IPS-20b (cell line): ENCODE data around the gene EMILIN3.

Source experiments
- H3K27ac ChIP-seq: one replicate; pipeline ENCODE4 v1.5.1; 2013; ENCODE audit warnings: low read length
- H3K27me3 ChIP-seq: 2 replicates; pipeline ENCODE4 v1.6.1; 2013; ENCODE audit warnings: mild to moderate bottlenecking, low read length, inconsistent platforms; ENCODE audit not compliant: insufficient read depth
- H3K36me3 ChIP-seq: 2 replicates; pipeline ENCODE4 v1.6.1; 2013; ENCODE audit warnings: low read depth, mild to moderate bottlenecking, inconsistent platforms, low read length, moderate library complexity; ENCODE audit not compliant: insufficient read depth
- H3K4me1 ChIP-seq: 2 replicates; pipeline ENCODE4 v1.6.1; 2013; ENCODE audit warnings: mild to moderate bottlenecking, control low read depth, inconsistent platforms, low read length, moderate library complexity; ENCODE audit not compliant: insufficient read depth
- H3K4me3 ChIP-seq: 2 replicates; pipeline ENCODE4 v1.5.1; 2013; ENCODE audit warnings: mild to moderate bottlenecking, low read length, inconsistent platforms
- H3K9ac ChIP-seq: 2 replicates; pipeline ENCODE4 v1.6.1; 2013; ENCODE audit warnings: low read depth, mild to moderate bottlenecking, inconsistent platforms, low read length, moderate library complexity
- H3K9me3 ChIP-seq: 2 replicates; pipeline ENCODE4 v1.6.1; 2013; ENCODE audit warnings: mild to moderate bottlenecking, low read depth, low read length, inconsistent platforms; ENCODE audit not compliant: insufficient read depth

EMILIN3 gene

GRCh38 chr20:41360831-41361756 lies 5.5 kb downstream of the EMILIN3 start:
- peaks cover 25% of the 10 kb centered on the region for H3K27me3 ChIP-seq
- no peak overlapping the region for H3K27ac ChIP-seq
- no peaks in the 10 kb centered on the region for H3K9me3 ChIP-seq
- no peak overlapping the region for H3K4me3 ChIP-seq
- no peaks in the 10 kb centered on the region for H3K36me3 ChIP-seq
- no peak overlapping the region for H3K9ac ChIP-seq
- H3K4me1 ChIP-seq, result no peaks in the 10 kb centered on the region

GRCh38 chr20:41359541-41360011 lies 7.0 kb downstream of the EMILIN3 start:
- Histone ChIP-seq H3K36me3 (no peaks in the 10 kb centered on the region), H3K4me3 (no peak overlapping the region), H3K9me3 (no peaks in the 10 kb centered on the region), H3K9ac (no peak overlapping the region), H3K27ac (no peak overlapping the region), H3K27me3 (peaks cover 10% of the 10 kb centered on the region), H3K4me1 (no peaks in the 10 kb centered on the region)

- H3K4me1 ChIP-seq, result no peaks in the 10 kb centered on the region
Observed at GRCh38 chr20:41358717-41359116, 7.9 kb downstream of the EMILIN3 start.

GRCh38 chr20:41358230-41358629 lies 8.4 kb downstream of the EMILIN3 start:
- Histone ChIP-seq H3K27ac (no peak overlapping the region), H3K36me3 (no peaks in the 10 kb centered on the region), H3K4me3 (no peak overlapping the region), H3K9me3 (no peaks in the 10 kb centered on the region), H3K4me1 (no peaks in the 10 kb centered on the region), H3K9ac (no peak overlapping the region), H3K27me3 (no peaks in the 10 kb centered on the region)

More at GRCh38 chr20:41358717-41359116, 7.9 kb downstream of the EMILIN3 start:
- Histone ChIP-seq H3K4me3 (no peak overlapping the region), H3K9me3 (no peaks in the 10 kb centered on the region), H3K27me3 (peaks cover 2% of the 10 kb centered on the region), H3K36me3 (no peaks in the 10 kb centered on the region), H3K9ac (no peak overlapping the region), H3K27ac (no peak overlapping the region)

GRCh38 chr20:41357424-41358163 lies 9.0 kb downstream of the EMILIN3 start:
- no peak overlapping the region for H3K27ac ChIP-seq
- H3K9me3 ChIP-seq, result no peaks in the 10 kb centered on the region
- no peaks in the 10 kb centered on the region for H3K27me3 ChIP-seq
- H3K36me3 ChIP-seq, result no peaks in the 10 kb centered on the region
- no peak overlapping the region for H3K9ac ChIP-seq
- no peaks in the 10 kb centered on the region for H3K4me1 ChIP-seq
- no peak overlapping the region for H3K4me3 ChIP-seq

GRCh38 chr20:41356951-41357350 lies 9.7 kb downstream of the EMILIN3 start:
- no peak overlapping the region for H3K4me3 ChIP-seq
- no peaks in the 10 kb centered on the region for H3K9me3 ChIP-seq
- no peaks in the 10 kb centered on the region for H3K36me3 ChIP-seq

GRCh38 chr20:41355598-41356203 lies 10.9 kb downstream of the EMILIN3 start:
- Histone ChIP-seq H3K4me3 (no peak overlapping the region), H3K9me3 (no peaks in the 10 kb centered on the region), H3K27me3 (no peaks in the 10 kb centered on the region), H3K4me1 (no peaks in the 10 kb centered on the region), H3K36me3 (no peaks in the 10 kb centered on the region), H3K27ac (no peak overlapping the region), H3K9ac (no peak overlapping the region)

More at GRCh38 chr20:41356951-41357350, 9.7 kb downstream of the EMILIN3 start:
- Histone ChIP-seq H3K27me3 (no peaks in the 10 kb centered on the region), H3K4me1 (no peaks in the 10 kb centered on the region), H3K27ac (no peak overlapping the region), H3K9ac (no peak overlapping the region)

- no peak overlapping the region for H3K9ac ChIP-seq
- H3K9me3 ChIP-seq, result no peaks in the 10 kb centered on the region
- no peaks in the 10 kb centered on the region for H3K27me3 ChIP-seq
- H3K4me1 ChIP-seq, result no peaks in the 10 kb centered on the region
- H3K4me3 ChIP-seq, result no peak overlapping the region
- no peaks in the 10 kb centered on the region for H3K36me3 ChIP-seq
- H3K27ac ChIP-seq, result no peak overlapping the region
Observed at GRCh38 chr20:41355192-41355591, 11.4 kb downstream of the EMILIN3 start.

- no peaks in the 10 kb centered on the region for H3K27me3 ChIP-seq
- H3K36me3 ChIP-seq, result no peaks in the 10 kb centered on the region
- H3K9ac ChIP-seq, result no peak overlapping the region
Observed at GRCh38 chr20:41353530-41353929, 13.1 kb downstream of the EMILIN3 start.

GRCh38 chr20:41352666-41353065 lies 14.0 kb downstream of the EMILIN3 start:
- H3K9ac ChIP-seq, result no peak overlapping the region
- no peaks in the 10 kb centered on the region for H3K36me3 ChIP-seq

More at GRCh38 chr20:41353530-41353929, 13.1 kb downstream of the EMILIN3 start:
- Histone ChIP-seq H3K9me3 (no peaks in the 10 kb centered on the region), H3K4me1 (no peaks in the 10 kb centered on the region), H3K4me3 (no peak overlapping the region), H3K27ac (no peak overlapping the region)

GRCh38 chr20:41352106-41352505 lies 14.5 kb downstream of the EMILIN3 start:
- Histone ChIP-seq H3K9me3 (no peaks in the 10 kb centered on the region), H3K36me3 (no peaks in the 10 kb centered on the region), H3K27me3 (no peaks in the 10 kb centered on the region), H3K9ac (no peak overlapping the region), H3K27ac (no peak overlapping the region), H3K4me1 (no peaks in the 10 kb centered on the region), H3K4me3 (no peak overlapping the region)

More at GRCh38 chr20:41352666-41353065, 14.0 kb downstream of the EMILIN3 start:
- H3K4me1 ChIP-seq, result no peaks in the 10 kb centered on the region
- no peaks in the 10 kb centered on the region for H3K27me3 ChIP-seq
- no peak overlapping the region for H3K4me3 ChIP-seq
- no peak overlapping the region for H3K27ac ChIP-seq
- no peaks in the 10 kb centered on the region for H3K9me3 ChIP-seq
